HG03159 (cell line): ENCODE results near the gene BUD13.
A peak's percentile ranks its signal among the peaks of the same experiment; 100 is the strongest.

Experiments used
- ATAC-seq: cut with Tn5 transposase; IDR thresholded peaks from one replicate; pipeline ENCODE4 v1.9.1; 2021; ENCODE audit warnings: mild to moderate bottlenecking, moderate library complexity; ENCODE audit not compliant: unreplicated experiment

The BUD13 gene

GRCh38 chr11:116792869-116793771 lies 20.3 kb upstream of the BUD13 start:
- ATAC-seq = no peak

GRCh38 chr11:116792144-116792868 lies 19.5 kb upstream of the BUD13 start:
- no peak for ATAC-seq

GRCh38 chr11:116791813-116792143 lies 19.0 kb upstream of the BUD13 start, which contains the start of gene APOA5:
Gene APOA5 (minus strand): TSS chr11:116791879. CDS start chr11:116791860, 19 bp downstream.
- ATAC-seq = no peak

GRCh38 chr11:116791002-116791812 lies 18.4 kb upstream of the BUD13 start:
- ATAC-seq = no peak

- no peak for ATAC-seq
Observed at GRCh38 chr11:116790167-116791001, 17.6 kb upstream of the BUD13 start.

GRCh38 chr11:116788975-116789374 lies 16.2 kb upstream of the BUD13 start:
- ATAC-seq = no peak

GRCh38 chr11:116788534-116788933 lies 15.7 kb upstream of the BUD13 start:
- no peak for ATAC-seq

- peak; percentile 83 for ATAC-seq
Observed at GRCh38 chr11:116787786-116788486, 15.1 kb upstream of the BUD13 start, which contains the start of gene ZPR1. Gene ZPR1 (minus strand): TSS chr11:116788023. CDS start chr11:116787990, 33 bp downstream.

GRCh38 chr11:116787436-116787785 lies 14.6 kb upstream of the BUD13 start:
- peak; percentile 10 for ATAC-seq

GRCh38 chr11:116786966-116787365 lies 14.2 kb upstream of the BUD13 start:
- ATAC-seq = no peak

- no peak for ATAC-seq
Observed at GRCh38 chr11:116786326-116786725, 13.5 kb upstream of the BUD13 start.

GRCh38 chr11:116782728-116783127 lies 9.9 kb upstream of the BUD13 start:
- no peak for ATAC-seq

- no peak for ATAC-seq
Observed at GRCh38 chr11:116778556-116778955, 5.8 kb upstream of the BUD13 start.

- ATAC-seq = no peak
Observed at GRCh38 chr11:116777056-116777455, 4.3 kb upstream of the BUD13 start.

- no peak for ATAC-seq
Observed at GRCh38 chr11:116776522-116776984, 3.8 kb upstream of the BUD13 start.

GRCh38 chr11:116775975-116776374 lies 3.2 kb upstream of the BUD13 start:
- no peak for ATAC-seq

- ATAC-seq = no peak
Observed at GRCh38 chr11:116774661-116775060, 1.9 kb upstream of the BUD13 start.

GRCh38 chr11:116773203-116774097 lies 663 bp upstream of the BUD13 start:
- peak; percentile 18 for ATAC-seq

GRCh38 chr11:116771935-116772334 lies 852 bp downstream of the BUD13 start:
- ATAC-seq = no peak
